HEK293T (cell line): Measurements from ENCODE around the gene EPN1.

ENCODE experiments used
- CTCF ChIA-PET: fragments of 350-600 bp; formaldehyde crosslinking; extraction: SDS; loops from one replicate; lab custom pipeline; 2021; ENCODE audit warnings: antibody characterized with exemption, inconsistent platforms; lab: Yijun Ruan, JAX
- POLR2A ChIA-PET: fragments of 350-600 bp; formaldehyde crosslinking; extraction: SDS; loops from one replicate; lab custom pipeline; 2020; ENCODE audit warnings: antibody characterized with exemption, inconsistent platforms; lab: Yijun Ruan, JAX
- DNase-seq: peaks from one replicate; pipeline ENCODE4 v3.0.0; 2012; ENCODE audit warnings: mixed read lengths; ENCODE audit errors: extremely low spot score
- ARNT ChIP-seq: fragments of 450-650 bp; IDR thresholded peaks from 2 replicates; pipeline ENCODE4 v1.6.1; 2017; ENCODE audit warnings: mild to moderate bottlenecking
- BHLHE40 ChIP-seq: fragments of 450-650 bp; IDR thresholded peaks from 2 replicates; pipeline ENCODE4 v1.6.1; 2016; ENCODE audit warnings: mild to moderate bottlenecking, moderate library complexity, borderline replicate concordance
- CTBP1 ChIP-seq: fragments of 450-650 bp; IDR thresholded peaks from 2 replicates; pipeline ENCODE4 v1.6.1; 2016; ENCODE audit warnings: borderline replicate concordance
- ELF4 ChIP-seq: fragments of 450-650 bp; IDR thresholded peaks from 2 replicates; pipeline ENCODE4 v1.6.1; 2017; ENCODE audit warnings: antibody characterized with exemption
- FOXA1 ChIP-seq: fragments of 450-650 bp; IDR thresholded peaks from 2 replicates; pipeline ENCODE4 v1.6.1; 2016; ENCODE audit warnings: mild to moderate bottlenecking
- FOXK2 ChIP-seq: fragments of 450-650 bp; IDR thresholded peaks from 2 replicates; pipeline ENCODE4 v1.6.1; 2016; ENCODE audit warnings: mild to moderate bottlenecking
- FOXM1 ChIP-seq: fragments of 450-650 bp; IDR thresholded peaks from 2 replicates; pipeline ENCODE4 v1.6.1; 2017; ENCODE audit warnings: mild to moderate bottlenecking, borderline replicate concordance
- HDGF ChIP-seq: fragments of 450-650 bp; IDR thresholded peaks from 2 replicates; pipeline ENCODE4 v1.6.1; 2017; ENCODE audit warnings: antibody characterized with exemption, borderline replicate concordance
- L3MBTL2 ChIP-seq: fragments of 450-650 bp; conservative IDR thresholded peaks from 2 replicates; pipeline ENCODE4 v1.6.1; 2016; ENCODE audit warnings: mild to moderate bottlenecking
- LEF1 ChIP-seq: fragments of 450-650 bp; IDR thresholded peaks from 2 replicates; pipeline ENCODE4 v1.6.1; 2017; ENCODE audit warnings: mild to moderate bottlenecking, borderline replicate concordance
- NFRKB ChIP-seq: fragments of 450-650 bp; IDR thresholded peaks from 2 replicates; pipeline ENCODE4 v1.6.1; 2016; ENCODE audit warnings: mild to moderate bottlenecking, moderate library complexity
- PKNOX1 ChIP-seq: fragments of 450-650 bp; IDR thresholded peaks from 2 replicates; pipeline ENCODE4 v1.6.1; 2016
- SP1 ChIP-seq: fragments of 450-650 bp; IDR thresholded peaks from 2 replicates; pipeline ENCODE4 v1.6.1; 2017
- SUZ12 ChIP-seq: fragments of 450-650 bp; IDR thresholded peaks from 2 replicates; pipeline ENCODE4 v1.6.1; 2016; ENCODE audit warnings: mild to moderate bottlenecking
- TARDBP ChIP-seq: fragments of 450-650 bp; IDR thresholded peaks from 2 replicates; pipeline ENCODE4 v1.6.1; 2016
- ZNF384 ChIP-seq: fragments of 450-650 bp; IDR thresholded peaks from 2 replicates; pipeline ENCODE4 v1.6.1; 2016

EPN1 gene

GRCh38 chr19:55667958-55668357 lies 7.1 kb upstream of the EPN1 start:
- ChIA-PET CTCF (no interaction called here), POLR2A (interaction anchor here (1.0 kb wide), 1 partner anchor 13 kb away, joined by 3 read pairs; the partner anchor contains the start of gene U2AF2)
- no peak for TF ChIP-seq FOXK2
- no peak for TF ChIP-seq PKNOX1
- no peak for TF ChIP-seq HDGF
- no peak for TF ChIP-seq ARNT
- no peak for TF ChIP-seq LEF1
- TF ChIP-seq TARDBP: no peak
- no peak for TF ChIP-seq ELF4
- no peak for TF ChIP-seq SP1
- TF ChIP-seq L3MBTL2: no peak
- TF ChIP-seq CTBP1: no peak
- TF ChIP-seq FOXM1: no peak
- TF ChIP-seq NFRKB: no peak
- DNase-seq: no peak

- TF ChIP-seq FOXA1 (no peak), ELF4 (no peak), FOXM1 (no peak), NFRKB (no peak), ARNT (no peak), SUZ12 (no peak), PKNOX1 (no peak), TARDBP (no peak), CTBP1 (no peak), FOXK2 (no peak), LEF1 (no peak), SP1 (no peak), ZNF384 (no peak), L3MBTL2 (no peak), HDGF (no peak), BHLHE40 (no peak)
- ChIA-PET POLR2A (interaction anchor here (1.0 kb wide), 1 partner anchor 14 kb away, joined by 3 read pairs; the partner anchor contains the start of gene U2AF2), CTCF (no interaction called here)
- DNase-seq: no peak
Measured at GRCh38 chr19:55668603-55669348, 6.2 kb upstream of the EPN1 start.

GRCh38 chr19:55669418-55670279 lies 5.4 kb upstream of the EPN1 start:
- CTCF ChIA-PET: no interaction called here

GRCh38 chr19:55670280-55671053 lies 4.6 kb upstream of the EPN1 start:
- POLR2A ChIA-PET: interaction anchor here (1.0 to 1.3 kb wide), 2 partner anchors 11 to 13 kb away, joined by 3 to 5 read pairs; no protein-coding TSS in a partner anchor
- CTCF ChIA-PET: interaction anchor here (1.3 to 2.0 kb wide), 5 partner anchors 10 to 71 kb away, joined by 3 to 10 read pairs (median 7); partner anchors contain the start of genes FIZ1 and U2AF2
- TF ChIP-seq ELF4 (no peak), FOXK2 (no peak), SP1 (no peak), L3MBTL2 (no peak), SUZ12 (no peak), TARDBP (no peak), CTBP1 (no peak), ZNF384 (no peak)
- no peak for DNase-seq

More at GRCh38 chr19:55669418-55670279, 5.4 kb upstream of the EPN1 start:
- DNase-seq: no peak
- TF ChIP-seq BHLHE40 (no peak), CTBP1 (no peak), ARNT (no peak), FOXA1 (no peak), FOXK2 (no peak), PKNOX1 (no peak), NFRKB (no peak), HDGF (no peak), TARDBP (no peak), SP1 (no peak), ELF4 (no peak), SUZ12 (no peak), LEF1 (no peak), L3MBTL2 (no peak), ZNF384 (no peak)
- POLR2A ChIA-PET: interaction anchor here (1.0 kb wide), 1 partner anchor 10 kb away, joined by 3 read pairs; no protein-coding TSS in a partner anchor

- POLR2A ChIA-PET: interaction anchor here (0.9 to 1.3 kb wide), 3 partner anchors 14 to 24 kb away, joined by 4 to 8 read pairs (median 5); partner anchors contain the start of gene U2AF2
- TF ChIP-seq HDGF: no peak
- TF ChIP-seq ELF4: no peak
- TF ChIP-seq TARDBP: no peak
- no peak for TF ChIP-seq FOXM1
- no peak for TF ChIP-seq SP1
- TF ChIP-seq FOXA1: no peak
- no peak for TF ChIP-seq L3MBTL2
- TF ChIP-seq SUZ12: no peak
- TF ChIP-seq CTBP1: no peak
- no peak for TF ChIP-seq BHLHE40
- TF ChIP-seq NFRKB: no peak
- no peak for TF ChIP-seq PKNOX1
- no peak for TF ChIP-seq LEF1
- TF ChIP-seq ARNT: no peak
- DNase-seq: no peak
- CTCF ChIA-PET: interaction anchor here (0.9 to 2.0 kb wide), 6 partner anchors 10 to 72 kb away, joined by 3 to 10 read pairs (median 6); partner anchors contain the start of genes FIZ1 and U2AF2
Measured at GRCh38 chr19:55671054-55671378, 4.0 kb upstream of the EPN1 start.
